Measurements from ENCODE around the gene PLEKHO2. TPM values are rescaled to one million over a fixed set of nuclear protein-coding genes. Genes with fewer than 3 reads are reported as not detected.
A peak's percentile ranks its signal among the peaks of the same experiment; 100 is the strongest.

PLEKHO2 gene
- polyA plus RNA-seq, 2 of the 4 experiments (the other 2 are of a cell fraction) = 2.8 to 3.9 TPM

GRCh38 chr15:64869501-64869900 lies 27.8 kb downstream of the PLEKHO2 start (continued):
- TF ChIP-seq ZC3H11A (IDR thresholded peaks at IDR 0.05) (no peak), HOXB5 (CRISPR knock-in tag; IDR thresholded peaks at IDR 0.05) (no peak)

DNA sequence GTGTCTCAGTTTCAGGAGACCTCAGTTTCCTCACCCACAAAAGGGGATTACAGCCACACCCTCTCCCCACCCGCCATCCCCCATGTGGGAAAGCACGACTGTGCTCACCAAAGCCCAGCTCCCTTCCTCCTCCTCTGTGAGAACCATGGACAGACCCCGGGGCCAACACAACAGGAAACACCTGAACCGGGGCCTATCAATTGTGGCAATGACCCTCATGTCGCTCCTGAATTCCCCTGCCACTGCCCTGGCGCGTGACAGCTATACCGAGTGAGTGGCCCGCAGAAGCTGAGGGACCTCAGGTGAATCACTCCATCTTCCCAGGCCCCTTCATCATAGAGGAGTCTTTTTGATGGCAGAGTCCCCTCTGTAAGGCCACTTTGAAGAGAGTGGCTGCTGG lies 28.6 kb downstream of the PLEKHO2 start:
- no peak for FAIRE-seq
- POLR2A ChIA-PET = interaction anchor here (0.5 kb wide), 1 partner anchor 110 kb away, joined by 5 read pairs; no protein-coding TSS in a partner anchor
- no peak for ATAC-seq
- H3K9me3 ChIP-seq = no peaks in the 10 kb centered on the region
- WGBS (ENCODE audit: missing lambda C conversion rate) = 88% methylated on average over 9 of the region's 9 CpGs
- H3K4me3 ChIP-seq = no peak overlapping the region
- DNase-seq (ENCODE audit: low read depth in 1 of 2, low spot score in 1 of 2) = no peak
- peaks cover 17% of the 10 kb centered on the region for H3K4me1 ChIP-seq
- no peak overlapping the region for H3K27ac ChIP-seq
- TF ChIP-seq GATA3 (IDR thresholded peaks at IDR 0.05; ENCODE audit: borderline replicate concordance) (no peak), POLR2AphosphoS2 (conservative IDR thresholded peaks at IDR 0.05; ENCODE audit: low read length) (no peak), JUN (IDR thresholded peaks at IDR 0.05) (no peak), ZC3H11A (IDR thresholded peaks at IDR 0.05) (no peak), HDAC2 (IDR thresholded peaks at IDR 0.05) (no peak), SMC3 (IDR thresholded peaks at IDR 0.05) (no peak), POLR2A (IDR thresholded peaks at IDR 0.05; ENCODE audit: low read length) (no peak), JUNB (IDR thresholded peaks at IDR 0.05) (no peak), RFX5 (IDR thresholded peaks at IDR 0.05) (no peak)
- TF ChIP-seq, protein P1, sequence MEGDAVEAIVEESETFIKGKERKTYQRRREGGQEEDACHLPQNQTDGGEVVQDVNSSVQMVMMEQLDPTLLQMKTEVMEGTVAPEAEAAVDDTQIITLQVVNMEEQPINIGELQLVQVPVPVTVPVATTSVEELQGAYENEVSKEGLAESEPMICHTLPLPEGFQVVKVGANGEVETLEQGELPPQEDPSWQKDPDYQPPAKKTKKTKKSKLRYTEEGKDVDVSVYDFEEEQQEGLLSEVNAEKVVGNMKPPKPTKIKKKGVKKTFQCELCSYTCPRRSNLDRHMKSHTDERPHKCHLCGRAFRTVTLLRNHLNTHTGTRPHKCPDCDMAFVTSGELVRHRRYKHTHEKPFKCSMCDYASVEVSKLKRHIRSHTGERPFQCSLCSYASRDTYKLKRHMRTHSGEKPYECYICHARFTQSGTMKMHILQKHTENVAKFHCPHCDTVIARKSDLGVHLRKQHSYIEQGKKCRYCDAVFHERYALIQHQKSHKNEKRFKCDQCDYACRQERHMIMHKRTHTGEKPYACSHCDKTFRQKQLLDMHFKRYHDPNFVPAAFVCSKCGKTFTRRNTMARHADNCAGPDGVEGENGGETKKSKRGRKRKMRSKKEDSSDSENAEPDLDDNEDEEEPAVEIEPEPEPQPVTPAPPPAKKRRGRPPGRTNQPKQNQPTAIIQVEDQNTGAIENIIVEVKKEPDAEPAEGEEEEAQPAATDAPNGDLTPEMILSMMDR (IDR thresholded peaks at IDR 0.05) = no peak
- CTCF ChIA-PET = no interaction called here
- no peak overlapping the region for H3K4me2 ChIP-seq

DNA sequence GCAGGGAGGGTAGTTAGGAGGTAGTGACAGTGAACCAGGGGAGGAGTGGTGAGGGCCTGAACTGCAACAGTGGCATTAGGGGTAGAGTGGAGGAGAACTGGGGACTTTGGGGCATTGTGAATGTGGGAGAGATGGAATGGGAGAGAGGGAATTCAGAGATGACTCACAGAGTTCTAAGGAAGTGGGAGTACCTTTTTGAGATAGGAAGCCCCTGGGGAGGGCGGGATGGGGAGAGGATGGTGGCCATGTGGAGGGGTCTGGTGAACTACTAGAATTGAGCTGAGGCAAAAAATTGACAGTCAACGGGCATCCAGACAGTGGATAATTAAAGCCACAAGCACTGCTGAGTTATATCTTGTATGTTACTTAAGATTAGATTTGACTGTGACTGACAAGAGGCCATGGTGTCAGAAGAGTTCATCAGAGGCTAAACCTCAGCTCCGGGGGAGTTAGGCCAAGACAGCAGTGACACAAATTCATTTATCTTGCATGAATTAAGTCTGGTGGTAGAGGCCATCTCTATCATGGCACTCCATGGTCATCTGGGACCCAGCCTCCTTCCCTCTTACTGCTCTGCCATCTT lies 34.0 kb downstream of the PLEKHO2 start:
- no peak overlapping the region for H3K4me2 ChIP-seq
- H3K4me1 ChIP-seq = peaks cover 7% of the 10 kb centered on the region
- H3K4me3 ChIP-seq = no peak overlapping the region
- no peak for ATAC-seq
- no peak for DNase-seq (ENCODE audit: low read depth in 1 of 2, low spot score in 1 of 2)
- 85% methylated on average over 3 of the region's 3 CpGs for WGBS (ENCODE audit: missing lambda C conversion rate)
- TF ChIP-seq TP53 (CRISPR knock-in tag; IDR thresholded peaks at IDR 0.05) = no peak
- no peak for TF ChIP-seq EHF (CRISPR knock-in tag; IDR thresholded peaks at IDR 0.05)
- TF ChIP-seq TFCP2L1 (CRISPR knock-in tag; IDR thresholded peaks at IDR 0.05) = no peak
- no peak for TF ChIP-seq NR3C1 (IDR thresholded peaks at IDR 0.05)
- no peak for TF ChIP-seq USF2 (IDR thresholded peaks at IDR 0.05)
- FAIRE-seq = no peak
- POLR2A ChIA-PET = no interaction called here
- CTCF ChIA-PET = interaction anchor here (0.9 to 1.9 kb wide), 2 partner anchors 8 to 40 kb away, joined by 3 to 5 read pairs; no protein-coding TSS in a partner anchor
- H3K9me3 ChIP-seq = no peaks in the 10 kb centered on the region
- H3K27ac ChIP-seq = no peak overlapping the region

DNA sequence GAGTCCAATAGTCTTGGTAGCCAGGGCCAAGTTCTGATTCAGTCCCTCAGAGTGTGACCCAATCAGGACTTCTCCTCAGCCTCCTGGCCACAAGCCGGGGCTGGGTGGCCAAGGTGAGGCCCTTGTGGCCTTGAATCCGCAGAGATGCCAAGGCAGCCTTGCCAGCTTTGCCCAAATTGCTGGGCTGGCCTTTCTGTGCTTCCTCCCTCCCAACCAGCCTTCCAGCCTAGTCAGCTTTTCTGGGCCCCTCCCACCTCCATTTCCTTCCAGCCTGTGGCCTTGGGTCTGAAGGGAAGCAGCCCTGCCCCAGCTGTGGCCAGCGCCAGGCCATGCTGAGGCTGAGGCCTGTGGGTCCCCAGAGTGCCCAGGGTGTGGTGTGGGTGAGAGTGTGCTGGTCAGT lies 35.7 kb downstream of the PLEKHO2 start:
- ChIA-PET CTCF (interaction anchor here (0.9 to 1.6 kb wide), 3 partner anchors 11 to 149 kb away, joined by 3 to 6 read pairs (median 4); no protein-coding TSS in a partner anchor), POLR2A (interaction anchor here (0.6 kb wide), 1 partner anchor 32 kb away, joined by 4 read pairs; no protein-coding TSS in a partner anchor)
- Histone ChIP-seq H3K9me3 (no peaks in the 10 kb centered on the region), H3K4me1 (peaks cover 11% of the 10 kb centered on the region), H3K4me3 (no peak overlapping the region), H3K27ac (0 out of 6 replicates have a peak overlapping the region, but pooled peaks of 1 of the 2 experiments have one; percentile 31), H3K4me2 (no peak overlapping the region)
- DNase-seq (ENCODE audit: low read depth in 1 of 2, low spot score in 1 of 2) (no peak), ATAC-seq (peak; percentile 27 to 42; a peak in 2 of 6 replicates), FAIRE-seq (no peak)
- TF ChIP-seq, protein P2, sequence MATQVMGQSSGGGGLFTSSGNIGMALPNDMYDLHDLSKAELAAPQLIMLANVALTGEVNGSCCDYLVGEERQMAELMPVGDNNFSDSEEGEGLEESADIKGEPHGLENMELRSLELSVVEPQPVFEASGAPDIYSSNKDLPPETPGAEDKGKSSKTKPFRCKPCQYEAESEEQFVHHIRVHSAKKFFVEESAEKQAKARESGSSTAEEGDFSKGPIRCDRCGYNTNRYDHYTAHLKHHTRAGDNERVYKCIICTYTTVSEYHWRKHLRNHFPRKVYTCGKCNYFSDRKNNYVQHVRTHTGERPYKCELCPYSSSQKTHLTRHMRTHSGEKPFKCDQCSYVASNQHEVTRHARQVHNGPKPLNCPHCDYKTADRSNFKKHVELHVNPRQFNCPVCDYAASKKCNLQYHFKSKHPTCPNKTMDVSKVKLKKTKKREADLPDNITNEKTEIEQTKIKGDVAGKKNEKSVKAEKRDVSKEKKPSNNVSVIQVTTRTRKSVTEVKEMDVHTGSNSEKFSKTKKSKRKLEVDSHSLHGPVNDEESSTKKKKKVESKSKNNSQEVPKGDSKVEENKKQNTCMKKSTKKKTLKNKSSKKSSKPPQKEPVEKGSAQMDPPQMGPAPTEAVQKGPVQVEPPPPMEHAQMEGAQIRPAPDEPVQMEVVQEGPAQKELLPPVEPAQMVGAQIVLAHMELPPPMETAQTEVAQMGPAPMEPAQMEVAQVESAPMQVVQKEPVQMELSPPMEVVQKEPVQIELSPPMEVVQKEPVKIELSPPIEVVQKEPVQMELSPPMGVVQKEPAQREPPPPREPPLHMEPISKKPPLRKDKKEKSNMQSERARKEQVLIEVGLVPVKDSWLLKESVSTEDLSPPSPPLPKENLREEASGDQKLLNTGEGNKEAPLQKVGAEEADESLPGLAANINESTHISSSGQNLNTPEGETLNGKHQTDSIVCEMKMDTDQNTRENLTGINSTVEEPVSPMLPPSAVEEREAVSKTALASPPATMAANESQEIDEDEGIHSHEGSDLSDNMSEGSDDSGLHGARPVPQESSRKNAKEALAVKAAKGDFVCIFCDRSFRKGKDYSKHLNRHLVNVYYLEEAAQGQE (IDR thresholded peaks at IDR 0.05) = no peak
- TF ChIP-seq USF2 (IDR thresholded peaks at IDR 0.05) = no peak
- TF ChIP-seq ZSCAN20 (CRISPR knock-in tag; IDR thresholded peaks at IDR 0.05) = no peak
- TF ChIP-seq MAFK (IDR thresholded peaks at IDR 0.05; ENCODE audit: partially characterized antibody) = peak; percentile 86
- no peak for TF ChIP-seq EP300 (IDR thresholded peaks at IDR 0.05)
- 70% methylated on average over 3 of the region's 3 CpGs for WGBS (ENCODE audit: missing lambda C conversion rate)
